ENCODE results near the gene ST6GAL1.

Gene ST6GAL1

DNA sequence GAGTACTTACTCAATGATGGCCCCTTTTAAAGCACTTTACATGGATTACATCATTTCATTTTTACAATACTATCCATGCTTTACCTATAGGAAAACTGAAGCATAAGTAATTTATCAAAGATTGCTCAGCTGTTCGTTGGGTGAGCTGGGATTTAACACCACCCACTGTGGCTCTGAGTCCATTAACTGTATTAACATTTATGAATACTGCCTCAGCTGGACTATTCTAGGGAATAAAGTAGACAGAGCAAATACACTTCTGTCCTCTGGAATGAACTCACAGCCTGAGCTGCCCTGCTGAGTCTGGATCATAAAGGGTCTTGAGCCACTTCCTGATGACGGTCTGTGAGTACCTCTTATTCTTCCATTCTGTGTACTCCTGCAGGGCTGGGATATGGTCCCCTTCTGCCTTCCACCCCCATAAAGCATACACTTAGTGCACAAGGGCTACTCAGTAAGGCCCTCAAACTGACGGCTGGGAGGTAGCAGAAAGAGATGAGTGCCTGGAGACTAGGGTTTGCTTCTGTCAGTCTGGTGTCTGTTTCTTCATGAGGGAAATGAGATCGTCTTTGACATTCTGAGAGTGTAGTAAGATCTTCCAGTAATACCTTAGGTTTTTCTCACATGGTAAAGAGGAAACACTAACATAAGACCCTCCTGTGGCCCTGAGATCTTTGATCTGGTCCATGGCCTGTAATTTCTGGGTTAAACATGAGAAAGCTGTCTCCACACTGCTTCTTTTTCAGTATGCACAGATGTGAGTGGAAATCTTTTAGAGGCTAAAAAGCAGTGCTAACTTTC, 12.6 kb upstream of the ST6GAL1 start:
- DNase-seq, result no peak

DNA sequence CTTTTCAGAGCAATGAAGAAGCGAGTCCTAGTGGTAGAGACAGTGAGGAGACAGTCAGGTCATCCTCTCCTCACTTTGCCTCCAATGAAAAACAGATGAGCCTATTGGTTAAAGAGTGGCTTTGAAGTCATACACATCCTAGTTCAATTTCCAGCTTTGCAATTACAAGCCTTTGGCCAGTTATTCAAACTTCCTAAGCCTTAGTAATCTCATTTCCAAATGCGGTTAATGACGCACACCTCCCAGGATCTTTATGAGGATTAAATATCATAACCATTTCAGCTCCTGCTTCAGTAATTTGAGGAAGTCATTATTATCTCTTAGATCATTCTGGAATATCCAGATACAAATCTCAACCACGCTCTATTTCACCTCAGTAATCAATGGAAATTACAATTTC, 10.0 kb upstream of the ST6GAL1 start:
- DNase-seq, result no peak

GRCh38 chr3:186920796-186921195, 9.5 kb upstream of the ST6GAL1 start:
- no peak for DNase-seq

- no peak for DNase-seq
Observed at GRCh38 chr3:186921578-186921977, 8.7 kb upstream of the ST6GAL1 start.

- no peak for DNase-seq
Observed at GRCh38 chr3:186922224-186922623, 8.1 kb upstream of the ST6GAL1 start.

GRCh38 chr3:186922790-186923189, 7.5 kb upstream of the ST6GAL1 start:
- DNase-seq, result no peak

DNA sequence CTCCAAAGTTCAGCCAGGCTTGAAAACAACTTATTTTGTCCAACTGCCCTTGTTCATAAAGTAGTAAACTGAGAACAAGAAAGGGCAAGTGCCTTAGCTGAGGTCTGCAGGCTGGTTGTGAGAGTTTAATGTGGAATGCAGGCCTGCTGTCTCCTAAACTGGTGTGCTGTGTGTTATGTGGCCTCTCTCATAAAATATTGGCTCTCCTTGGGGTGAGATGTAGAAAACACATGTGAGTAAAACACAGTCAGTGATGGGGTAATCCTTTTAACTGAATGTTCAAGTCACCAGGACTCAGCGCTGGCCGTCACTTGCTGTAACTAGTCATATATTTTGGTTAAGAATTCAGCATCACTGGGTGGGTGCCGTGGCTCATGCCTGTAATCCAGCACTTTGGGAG, 7.1 kb upstream of the ST6GAL1 start:
- no peak for DNase-seq

DNA sequence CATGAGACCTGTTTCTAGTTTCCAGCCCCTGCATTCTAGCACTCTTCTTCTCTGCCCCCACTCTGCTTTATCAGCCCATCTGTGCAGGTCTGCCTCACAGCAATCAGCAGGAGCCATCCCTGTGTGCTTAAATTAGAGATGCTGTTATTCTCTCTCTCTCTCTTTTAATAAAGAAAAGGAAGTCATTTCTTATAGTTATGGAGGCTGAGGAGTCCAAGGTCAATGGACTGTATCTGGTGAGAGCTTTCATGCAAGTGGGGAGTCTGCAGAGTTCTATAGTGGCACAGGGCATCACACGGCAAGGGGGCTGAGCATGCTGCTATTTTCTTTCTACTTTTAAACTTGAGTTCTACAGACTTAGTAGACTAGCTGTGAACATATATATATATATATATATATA, 4.5 kb upstream of the ST6GAL1 start:
- DNase-seq, result no peak

DNA sequence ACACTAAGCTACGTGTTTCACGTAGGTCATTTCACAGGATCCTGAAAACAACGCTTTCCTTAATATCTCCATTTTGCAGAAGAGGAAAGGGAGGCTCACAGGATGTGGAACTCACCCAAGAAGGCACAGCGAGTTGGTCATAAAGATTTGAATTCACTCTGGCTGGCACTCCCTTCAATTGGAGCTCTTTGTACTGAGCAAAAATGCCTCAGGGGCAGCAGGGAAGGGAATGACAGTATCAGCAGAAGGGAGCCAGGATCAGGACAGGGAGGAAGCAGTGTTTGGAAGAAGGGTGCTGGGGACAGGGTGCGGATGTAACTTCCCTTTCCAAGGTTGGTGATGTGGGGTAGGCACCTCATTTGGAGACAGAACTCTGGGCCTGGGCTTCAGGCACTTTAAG, 1.1 kb upstream of the ST6GAL1 start:
- DNase-seq, result no peak

GRCh38 chr3:186929685-186930084, 641 bp upstream of the ST6GAL1 start:
- DNase-seq, result no peak

DNA sequence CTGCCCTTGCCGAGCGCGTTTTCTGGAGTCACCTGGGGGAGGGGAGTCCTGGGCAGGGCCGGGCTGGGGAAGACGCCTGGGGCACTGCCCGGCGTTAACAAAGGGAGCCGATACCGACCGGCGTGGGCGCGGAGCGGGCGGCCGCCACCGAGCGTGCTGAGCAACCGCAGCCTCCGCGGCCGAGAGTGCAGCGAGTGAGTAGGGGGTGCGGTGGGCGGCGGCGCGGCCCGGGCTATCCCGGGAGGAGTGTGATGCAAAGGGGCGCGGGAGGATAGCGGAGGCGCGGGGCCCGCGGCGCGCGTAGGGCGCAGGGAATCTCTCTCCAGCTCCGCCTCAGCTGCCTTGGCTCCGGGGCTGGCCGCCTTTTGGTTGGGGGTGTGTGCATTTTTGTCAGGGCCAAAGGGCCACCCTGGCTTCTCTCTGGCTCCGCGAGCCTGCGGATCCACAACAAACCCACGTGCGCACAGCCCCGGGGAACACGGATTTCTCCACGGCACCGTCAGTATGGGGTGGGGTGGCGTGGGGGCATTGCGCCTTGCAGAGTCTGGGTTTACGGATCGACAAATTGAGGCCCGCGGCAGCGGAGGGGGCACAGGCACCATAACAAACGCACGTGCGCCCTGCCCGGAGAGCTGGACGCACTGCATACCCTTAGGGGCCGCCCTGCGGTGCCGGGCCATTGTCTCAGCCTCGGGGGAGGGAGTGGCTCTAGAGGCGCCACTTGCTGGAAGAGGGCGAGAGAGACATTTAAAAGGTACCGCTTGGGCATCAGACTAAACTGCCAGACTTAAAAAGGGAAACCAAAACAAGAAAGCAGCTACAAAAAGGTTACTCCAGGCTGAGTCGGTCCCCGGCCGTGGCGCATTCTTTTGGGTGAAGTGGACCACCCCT, 560 bp downstream of the ST6GAL1 start:
- no peak for DNase-seq

GRCh38 chr3:186931532-186932280, 1.4 kb downstream of the ST6GAL1 start:
- DNase-seq, result no peak

DNA sequence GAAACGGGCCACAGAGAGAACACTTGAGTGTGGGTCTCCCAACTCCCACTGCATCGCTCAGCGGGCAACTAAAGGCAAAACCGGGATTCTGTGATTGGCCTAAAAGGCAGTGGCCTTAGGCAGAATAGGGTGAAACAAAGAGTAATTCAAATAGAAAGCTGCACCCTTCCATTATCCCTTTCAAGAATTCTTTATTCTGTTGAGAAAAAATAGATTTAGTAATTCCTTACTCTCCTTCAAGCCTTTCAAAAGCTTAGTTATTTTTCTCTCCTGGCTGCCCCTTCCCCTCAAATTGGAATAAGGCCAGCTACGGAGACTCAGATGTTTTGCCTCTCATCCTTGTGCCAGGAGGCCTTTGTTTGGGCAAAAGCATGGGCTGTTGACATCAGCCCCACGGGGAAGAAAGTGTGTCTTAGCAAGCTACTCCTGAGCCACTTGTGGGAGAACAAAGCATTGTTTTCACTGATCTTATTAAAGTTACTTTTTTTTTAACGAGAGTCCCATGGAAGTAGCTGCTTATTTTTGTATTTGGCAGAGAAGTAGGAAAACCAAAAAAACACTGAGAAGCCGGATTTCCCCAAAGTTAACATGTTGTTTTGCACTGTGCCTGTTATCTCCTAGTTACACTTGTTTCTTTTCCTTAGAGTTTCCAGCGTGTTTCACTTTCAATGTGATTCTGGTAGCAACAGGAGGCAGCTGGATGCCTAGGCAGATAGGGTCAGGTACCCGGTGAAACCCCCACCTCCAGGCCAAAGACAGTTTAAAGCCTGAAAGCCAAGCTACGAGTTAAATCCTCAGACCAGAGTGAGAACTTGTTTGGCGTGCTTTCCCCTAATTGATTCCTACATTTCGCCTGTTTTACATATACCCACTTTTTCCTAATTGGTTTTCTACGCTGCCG, 2.2 kb downstream of the ST6GAL1 start:
- DNase-seq, result no peak

GRCh38 chr3:186933816-186934215, 3.5 kb downstream of the ST6GAL1 start:
- DNase-seq, result no peak

DNA sequence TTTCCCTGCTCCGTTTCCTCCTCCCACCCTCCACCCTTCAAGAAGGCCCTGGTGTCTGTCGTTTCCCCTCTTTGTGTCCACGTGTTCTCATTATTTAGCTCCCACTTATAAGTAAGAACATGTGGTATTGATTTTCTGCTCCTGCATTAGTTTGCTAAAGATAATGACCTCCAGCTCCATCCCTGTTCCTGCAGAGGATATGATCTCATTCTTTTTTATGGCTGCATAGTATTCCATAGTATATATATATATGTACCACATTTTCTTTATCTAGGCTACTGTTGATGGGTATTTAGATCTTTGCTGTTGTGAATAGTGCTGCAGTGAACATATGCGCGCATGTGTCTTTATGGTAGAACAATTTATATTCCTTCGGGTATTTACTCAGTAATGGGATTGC, 4.8 kb downstream of the ST6GAL1 start:
- no peak for DNase-seq

GRCh38 chr3:186937017-186937875, 6.9 kb downstream of the ST6GAL1 start:
- DNase-seq, result no peak

DNA sequence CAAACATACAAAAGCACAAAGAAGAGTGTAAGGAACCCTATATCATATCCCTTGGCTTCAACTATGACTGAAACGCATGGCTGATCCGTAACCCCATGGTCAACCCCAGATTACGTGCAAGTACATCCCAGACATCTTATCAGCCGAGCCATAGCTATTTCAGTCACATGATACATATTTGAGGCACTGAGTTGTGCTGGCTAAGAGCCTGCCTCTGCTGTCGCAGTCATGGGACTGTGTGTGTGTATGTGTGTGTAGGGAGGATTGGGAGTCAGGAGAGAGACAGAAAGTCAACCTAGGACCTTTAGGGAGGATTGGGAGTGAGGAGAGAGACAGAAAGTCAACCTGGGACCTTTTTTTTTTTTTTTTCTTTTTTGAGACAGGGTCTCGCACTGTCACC, 8.4 kb downstream of the ST6GAL1 start:
- no peak for DNase-seq

DNA sequence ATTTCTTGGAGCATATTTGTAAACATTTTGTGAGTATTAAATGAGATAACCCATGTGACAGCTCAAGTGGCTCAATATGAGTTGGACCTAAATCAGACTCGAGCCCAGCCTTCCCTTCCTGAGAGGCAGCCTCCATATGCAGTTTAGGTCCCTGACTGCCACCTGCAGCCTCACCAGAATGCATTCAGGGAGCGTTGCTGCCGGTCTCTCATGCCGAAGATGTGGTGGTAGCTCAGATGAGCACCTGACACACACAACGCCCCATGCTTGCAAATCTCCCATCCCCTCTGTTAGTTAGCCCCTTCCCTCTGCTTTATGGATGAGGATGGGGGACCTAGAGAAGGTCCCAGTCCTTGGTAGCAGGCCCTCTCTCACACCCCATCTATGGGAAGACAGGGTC, 9.2 kb downstream of the ST6GAL1 start:
- no peak for DNase-seq

DNA sequence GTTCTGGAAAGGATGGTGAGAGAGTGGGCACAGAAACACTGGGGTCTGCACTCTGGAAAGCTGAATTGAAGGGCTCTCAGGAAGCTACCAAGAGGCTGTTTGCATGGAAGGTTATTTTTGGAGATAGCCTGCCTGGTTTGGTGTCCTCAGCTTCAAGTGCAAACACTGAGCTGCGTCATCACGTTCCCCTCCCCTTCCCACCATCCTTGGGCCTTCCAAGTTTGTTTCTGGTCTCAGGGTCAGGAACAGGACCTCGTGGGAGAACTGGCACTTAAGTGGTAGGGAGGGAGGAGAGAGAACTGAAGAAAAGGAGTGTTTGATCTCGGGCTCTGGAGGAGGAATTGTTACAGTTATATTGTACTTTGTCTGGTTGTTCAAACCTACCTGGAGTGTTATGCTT, 10.6 kb downstream of the ST6GAL1 start:
- no peak for DNase-seq

- DNase-seq, result no peak
Observed at GRCh38 chr3:186942168-186942567, 11.8 kb downstream of the ST6GAL1 start.

GRCh38 chr3:186945255-186945823, 15.0 kb downstream of the ST6GAL1 start:
- no peak for DNase-seq
